H1 (cell line): ENCODE measurements around the gene DIP2C.

Experiments used
- CBX5 ChIP-seq: fragments of 300-800, 300-1000 bp; sonication (generic); IDR thresholded peaks from 2 replicates; pipeline ENCODE4 v1.7.1; 2016; ENCODE audit warnings: antibody characterized with exemption, low read length, low read depth
- CTCF ChIP-seq, 3 experiments: IDR thresholded peaks; 1 replicate in 2 of 3; 2 replicates in 1 of 3; pipeline versions ENCODE4 v1.5.1 to v1.6.1; 2011; ENCODE audit warnings: low read length in 3 of 3, mild to moderate bottlenecking in 3 of 3, inconsistent platforms in 2 of 3, low read depth in 1 of 3, moderate library complexity in 1 of 3; ENCODE audit not compliant: insufficient read depth in 1 of 3; ENCODE audit errors: control extremely low read depth in 1 of 3
- EZH2 ChIP-seq: fragments of 200-600 bp; sonication (generic); IDR thresholded peaks from 2 replicates; pipeline ENCODE4 v1.7.1; 2012; ENCODE audit warnings: low read depth, mild to moderate bottlenecking, moderate library complexity, low read length, inconsistent platforms; ENCODE audit not compliant: severe bottlenecking
- GTF2F1 ChIP-seq: IDR thresholded peaks from 2 replicates; pipeline ENCODE4 v1.6.1; 2012; ENCODE audit warnings: low read depth, low read length, improper control_type of control experiment, borderline replicate concordance
- JUN ChIP-seq: IDR thresholded peaks from 2 replicates; pipeline ENCODE4 v1.6.1; 2011; ENCODE audit warnings: low read depth, mild to moderate bottlenecking, improper control_type of control experiment, low read length
- JUND ChIP-seq: IDR thresholded peaks from 2 replicates; pipeline ENCODE4 v1.6.1; 2011; ENCODE audit warnings: mild to moderate bottlenecking, improper control_type of control experiment, low read length
- NRF1 ChIP-seq: IDR thresholded peaks from 2 replicates; pipeline ENCODE4 v1.6.1; 2011; ENCODE audit warnings: mild to moderate bottlenecking, low read depth, low read length, improper control_type of control experiment
- POLR2A ChIP-seq, 2 experiments: IDR thresholded peaks; 1 replicate in 1 of 2; 2 replicates in 1 of 2; pipeline ENCODE4 v1.6.1; 2011; ENCODE audit warnings: low read depth in 2 of 2, low read length in 2 of 2, mild to moderate bottlenecking in 2 of 2; ENCODE audit errors: control extremely low read depth in 1 of 2
- POU5F1 ChIP-seq: IDR thresholded peaks from 2 replicates; pipeline ENCODE4 v1.6.1; 2011; ENCODE audit warnings: low read depth, mild to moderate bottlenecking, low read length, moderate library complexity
- RAD21 ChIP-seq, 2 experiments: IDR thresholded peaks in 1 of 2; conservative IDR thresholded peaks in 1 of 2; 2 replicates each; pipeline ENCODE4 v1.6.1; 2011; ENCODE audit warnings: low read depth in 2 of 2, low read length in 2 of 2, improper control_type of control experiment in 1 of 2, inconsistent platforms in 1 of 2, mild to moderate bottlenecking in 1 of 2, moderate library complexity in 1 of 2
- SP1 ChIP-seq: IDR thresholded peaks from 2 replicates; pipeline ENCODE4 v1.6.1; 2011; ENCODE audit warnings: low read depth, low read length
- TAF7 ChIP-seq: optimal IDR thresholded peaks from 2 replicates; pipeline ENCODE3; 2011; ENCODE audit warnings: low read depth, mild to moderate bottlenecking, inconsistent platforms, low read length, moderate library complexity, borderline replicate concordance
- USF2 ChIP-seq: IDR thresholded peaks from 2 replicates; pipeline ENCODE4 v1.6.1; 2011; ENCODE audit warnings: low read length, improper control_type of control experiment
- YY1 ChIP-seq: IDR thresholded peaks from 2 replicates; pipeline ENCODE4 v1.6.1; 2011; ENCODE audit warnings: low read depth, mild to moderate bottlenecking, low read length

GRCh38 chr10:530717-531116, 158.8 kb downstream of the DIP2C start:
- no peak for TF ChIP-seq YY1
- no peak for TF ChIP-seq JUN
- no peak for TF ChIP-seq CTCF (IDR thresholded peaks at IDR 0.05; ENCODE audit: control extremely low read depth in 1 of 3, insufficient read depth in 1 of 3, low read depth in 1 of 3, low read length in 3 of 3)
- no peak for TF ChIP-seq CBX5
- no peak for TF ChIP-seq POLR2A (IDR thresholded peaks at IDR 0.05; ENCODE audit: control extremely low read depth in 1 of 2, low read depth in 2 of 2, low read length in 2 of 2)
- no peak for TF ChIP-seq RAD21 (IDR thresholded peaks at IDR 0.05 in 1 of 2, conservative IDR thresholded peaks at IDR 0.05 in 1 of 2; ENCODE audit: low read depth in 2 of 2, low read length in 2 of 2)
- TF ChIP-seq TAF7, result no peak
- TF ChIP-seq JUND, result no peak
- TF ChIP-seq EZH2, result no peak
- TF ChIP-seq POU5F1, result no peak
- TF ChIP-seq GTF2F1, result no peak
- no peak for TF ChIP-seq SP1
- no peak for TF ChIP-seq USF2
- no peak for TF ChIP-seq NRF1
